RWPE2 (cell line): Measurements from ENCODE around the gene EI24.
"Not testable (repeated sequence)": the region's sequence is repeated elsewhere in the genome, so short reads cannot be mapped to it uniquely, and the experiment has no call there.

Source experiments
- ATAC-seq: fragments of 200-7000 bp; cut with Tn5 transposase; 3 replicates; pipeline ENCODE4 v1.9.1; 2021; ENCODE audit warnings: low read depth
- DNase-seq: peaks from one replicate; pipeline ENCODE4 v3.0.0-alpha.2; 2020; ENCODE audit warnings: low spot score
- H3K27ac ChIP-seq: fragments of 450-650 bp; 2 replicates; pipeline ENCODE4 v1.5.1; 2017; ENCODE audit warnings: mild to moderate bottlenecking; ENCODE audit not compliant: poor library complexity, severe bottlenecking
- H3K27me3 ChIP-seq: fragments of 250-450 bp; sonication (Bioruptor Pico); 2 replicates; pipeline ENCODE4 v1.5.1; 2021; ENCODE audit warnings: mild to moderate bottlenecking, moderate library complexity; ENCODE audit not compliant: insufficient read depth, poor library complexity, severe bottlenecking
- H3K36me3 ChIP-seq: fragments of 250-450 bp; sonication (Bioruptor Pico); 2 replicates; pipeline ENCODE4 v1.5.1; 2020; ENCODE audit warnings: low read depth, mild to moderate bottlenecking, moderate library complexity
- H3K4me1 ChIP-seq: fragments of 250-450 bp; sonication (Bioruptor Pico); 2 replicates; pipeline ENCODE4 v1.5.1; 2021; ENCODE audit warnings: mild to moderate bottlenecking, moderate library complexity; ENCODE audit not compliant: insufficient read depth, poor library complexity, severe bottlenecking
- H3K4me3 ChIP-seq: fragments of 250-450 bp; sonication (Bioruptor Pico); 2 replicates; pipeline ENCODE4 v1.5.1; 2021; ENCODE audit warnings: mild to moderate bottlenecking, moderate library complexity; ENCODE audit not compliant: severe bottlenecking
- H3K9me3 ChIP-seq: fragments of 250-450 bp; sonication (Bioruptor Pico); 2 replicates; pipeline ENCODE4 v1.5.1; 2021; ENCODE audit warnings: mild to moderate bottlenecking, moderate library complexity; ENCODE audit not compliant: severe bottlenecking
- CTCF ChIP-seq: fragments of 450-650 bp; IDR thresholded peaks from one replicate; pipeline ENCODE4 v1.5.1; 2017; ENCODE audit warnings: mild to moderate bottlenecking, moderate library complexity; ENCODE audit not compliant: poor library complexity, severe bottlenecking

EI24 gene

GRCh38 chr11:125535585-125535984, 33.7 kb upstream of the EI24 start:
- Histone ChIP-seq H3K9me3 (no peaks in the 10 kb centered on the region), H3K4me3 (no peak overlapping the region), H3K27ac (no peak overlapping the region), H3K4me1 (no peaks in the 10 kb centered on the region), H3K36me3 (no peaks in the 10 kb centered on the region), H3K27me3 (no peaks in the 10 kb centered on the region)
- no peak for TF ChIP-seq CTCF
- ATAC-seq (no peak), DNase-seq (no peak)

GRCh38 chr11:125536834-125537233, 32.4 kb upstream of the EI24 start:
- ATAC-seq, H3K27ac ChIP-seq, H3K27me3 ChIP-seq: not testable (repeated sequence)

DNA sequence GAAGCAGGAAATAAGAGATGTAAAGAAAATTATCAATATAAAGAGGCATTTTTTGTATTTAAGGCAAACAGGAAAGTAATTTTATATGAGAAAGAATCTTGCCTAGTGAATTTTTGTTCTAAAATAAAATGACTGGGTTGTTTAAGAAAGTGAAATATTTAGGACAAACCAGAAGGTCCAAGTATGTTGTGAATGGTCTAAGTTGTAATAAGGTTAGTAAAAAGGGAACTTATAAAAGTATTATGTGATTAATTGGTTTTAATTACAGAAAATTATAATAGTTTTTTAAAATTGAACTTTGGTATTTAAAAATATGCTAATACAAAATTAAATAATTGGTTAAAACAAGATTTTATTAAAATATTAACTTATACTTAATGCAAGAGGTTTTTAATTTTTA, 26.6 kb upstream of the EI24 start:
- ATAC-seq (no peak), DNase-seq (no peak)
- TF ChIP-seq CTCF: no peak
- Histone ChIP-seq H3K27ac (no peak overlapping the region), H3K36me3 (no peaks in the 10 kb centered on the region), H3K27me3 (no peaks in the 10 kb centered on the region), H3K4me3 (no peak overlapping the region), H3K9me3 (no peaks in the 10 kb centered on the region), H3K4me1 (no peaks in the 10 kb centered on the region)

More at GRCh38 chr11:125536834-125537233, 32.4 kb upstream of the EI24 start:
- H3K4me1 ChIP-seq, H3K4me3 ChIP-seq, H3K36me3 ChIP-seq, DNase-seq, H3K9me3 ChIP-seq: not testable (repeated sequence)

DNA sequence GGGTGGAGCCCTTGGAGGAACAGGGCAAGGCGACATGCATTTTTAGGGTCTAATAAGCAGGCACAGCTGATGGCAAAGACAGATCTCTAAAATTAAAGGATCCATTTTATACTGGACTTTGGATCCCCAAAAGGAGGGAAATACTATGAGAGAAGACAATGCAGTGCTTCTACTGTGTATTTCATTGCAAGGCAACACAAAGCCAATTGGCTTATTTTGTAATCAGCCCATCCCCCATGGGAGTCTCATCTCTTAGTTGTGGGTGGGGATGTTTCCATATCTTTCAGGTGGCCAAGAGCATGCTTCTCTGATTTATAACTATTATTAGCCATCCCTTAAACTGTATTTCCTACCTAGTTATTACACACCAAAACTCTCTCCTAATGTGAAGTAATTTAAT, 18.5 kb upstream of the EI24 start:
- ATAC-seq: no peak
- Histone ChIP-seq H3K27ac (no peak overlapping the region), H3K9me3 (peaks cover 8% of the 10 kb centered on the region), H3K4me3 (no peak overlapping the region), H3K4me1 (no peaks in the 10 kb centered on the region), H3K36me3 (no peaks in the 10 kb centered on the region), H3K27me3 (no peaks in the 10 kb centered on the region)
- no peak for TF ChIP-seq CTCF
- DNase-seq: no peak

GRCh38 chr11:125551835-125552342, 17.4 kb upstream of the EI24 start:
- Histone ChIP-seq H3K36me3 (no peaks in the 10 kb centered on the region), H3K4me3 (no peak overlapping the region), H3K27ac (no peak overlapping the region), H3K27me3 (no peaks in the 10 kb centered on the region), H3K4me1 (no peaks in the 10 kb centered on the region), H3K9me3 (peaks cover 8% of the 10 kb centered on the region)
- no peak for TF ChIP-seq CTCF
- no peak for ATAC-seq
- DNase-seq: no peak
